Stimulated activated CD4-positive, alpha-beta T cell treated with anti-CD3 and anti-CD28 coated beads, Interleukin-4, amount 100 ng/mL, for 1 hour (primary cell): ENCODE data around the gene C9orf85.

Source experiments
- DNase-seq: peaks from one replicate; pipeline ENCODE4 v3.0.0-alpha.2; 2020

The C9orf85 gene

GRCh38 chr9:71908825-71909224 lies 2.6 kb upstream of the C9orf85 start:
- DNase-seq = no peak

GRCh38 chr9:71909887-71910649 lies 1.4 kb upstream of the C9orf85 start:
- peak; percentile 41 for DNase-seq

GRCh38 chr9:71910650-71911060 lies 784 bp upstream of the C9orf85 start:
- no peak for DNase-seq

GRCh38 chr9:71911908-71912335 lies 483 bp downstream of the C9orf85 start:
- no peak for DNase-seq

GRCh38 chr9:71915495-71915894 lies 4.1 kb downstream of the C9orf85 start:
- no peak for DNase-seq

- no peak for DNase-seq
Measured at GRCh38 chr9:71916834-71917534, 5.5 kb downstream of the C9orf85 start.

GRCh38 chr9:71918419-71918818 lies 7.0 kb downstream of the C9orf85 start:
- no peak for DNase-seq

- DNase-seq = no peak
Measured at GRCh38 chr9:71920456-71921189, 9.2 kb downstream of the C9orf85 start.

GRCh38 chr9:71921190-71921814 lies 9.9 kb downstream of the C9orf85 start:
- no peak for DNase-seq

- DNase-seq = no peak
Measured at GRCh38 chr9:71924576-71924975, 13.1 kb downstream of the C9orf85 start.

- DNase-seq = no peak
Measured at GRCh38 chr9:71925834-71926233, 14.4 kb downstream of the C9orf85 start.

GRCh38 chr9:71928376-71928775 lies 16.9 kb downstream of the C9orf85 start:
- no peak for DNase-seq

- DNase-seq = no peak
Measured at GRCh38 chr9:71928806-71929205, 17.4 kb downstream of the C9orf85 start.

GRCh38 chr9:71929223-71929622 lies 17.8 kb downstream of the C9orf85 start:
- DNase-seq = no peak

GRCh38 chr9:71929791-71930440 lies 18.5 kb downstream of the C9orf85 start:
- DNase-seq = no peak

GRCh38 chr9:71931166-71931565 lies 19.7 kb downstream of the C9orf85 start:
- DNase-seq = no peak

GRCh38 chr9:71936066-71936465 lies 24.6 kb downstream of the C9orf85 start:
- DNase-seq = no peak

GRCh38 chr9:71937070-71937625 lies 25.7 kb downstream of the C9orf85 start:
- DNase-seq = no peak

GRCh38 chr9:71937898-71938297 lies 26.5 kb downstream of the C9orf85 start:
- no peak for DNase-seq

- DNase-seq = no peak
Measured at GRCh38 chr9:71941060-71941568, 29.7 kb downstream of the C9orf85 start.

- no peak for DNase-seq
Measured at GRCh38 chr9:71941998-71942567, 30.6 kb downstream of the C9orf85 start.
